Nephron (organoid): ENCODE measurements around the gene TMEM178A.
A peak's percentile ranks its signal among the peaks of the same experiment; 100 is the strongest.
"Not testable (repeated sequence)": the region's sequence is repeated elsewhere in the genome, so short reads cannot be mapped to it uniquely, and the experiment has no call there.

Source experiments
- H3K27ac Mint-ChIP-seq, 3 experiments: 2 replicates each; pipeline ENCODE4 v1.8.0; 2020; ENCODE audit warnings: mixed read lengths in 3 of 3, mild to moderate bottlenecking in 2 of 3, moderate library complexity in 1 of 3
- H3K27me3 Mint-ChIP-seq: 2 replicates; pipeline ENCODE4 v1.8.0; 2021; ENCODE audit warnings: low read depth, mild to moderate bottlenecking, moderate library complexity, mixed read lengths
- H3K36me3 Mint-ChIP-seq: 2 replicates; pipeline ENCODE4 v1.8.0; 2020; ENCODE audit warnings: low read depth, mixed read lengths
- H3K4me1 Mint-ChIP-seq: 2 replicates; pipeline ENCODE4 v1.8.0; 2020; ENCODE audit warnings: mixed read lengths
- H3K4me3 Mint-ChIP-seq, 3 experiments: 2 replicates each; pipeline ENCODE4 v1.8.0; 2020; ENCODE audit warnings: mild to moderate bottlenecking in 3 of 3, mixed read lengths in 3 of 3, moderate library complexity in 2 of 3
- H3K9me3 Mint-ChIP-seq: 2 replicates; pipeline ENCODE4 v1.8.0; 2020; ENCODE audit warnings: mixed read lengths
- TF ChIP-seq, protein P1 (sequence below), 3 experiments: fragments of 200-600 bp; sonication (generic); IDR thresholded peaks; one replicate each; pipeline ENCODE4 v1.5.0; 2021; ENCODE audit warnings: antibody characterized with exemption in 3 of 3; ENCODE audit not compliant: unreplicated experiment in 3 of 3

The TMEM178A gene

DNA sequence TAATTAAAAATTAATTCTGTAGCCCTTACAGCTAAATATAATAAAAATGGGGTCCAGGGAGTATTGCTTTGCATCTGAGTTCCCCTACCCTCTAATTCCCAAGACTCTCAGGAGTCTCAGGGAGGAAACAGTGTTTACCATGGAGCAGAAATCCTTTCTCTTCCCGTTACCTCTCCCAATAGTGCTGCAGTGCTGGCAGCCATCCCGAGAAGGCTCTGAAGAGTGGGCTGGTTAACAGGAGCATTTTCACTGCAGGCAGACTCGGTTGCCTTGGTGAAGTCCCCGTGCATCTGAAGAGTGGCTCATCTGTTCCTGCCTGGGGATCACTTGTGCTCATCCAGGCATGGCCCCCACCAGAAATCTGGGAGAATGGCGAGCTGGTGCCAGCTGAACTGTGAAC is 41.8 kb upstream of the TMEM178A start:
- H3K9me3 Mint-ChIP-seq = no peaks in the 10 kb centered on the region
- H3K4me1 Mint-ChIP-seq = peaks cover 39% of the 10 kb centered on the region
- H3K27me3 Mint-ChIP-seq = no peaks in the 10 kb centered on the region
- peak overlapping the region in 1 of 3 experiments; percentile 14 for H3K27ac Mint-ChIP-seq
- TF ChIP-seq, protein P1, sequence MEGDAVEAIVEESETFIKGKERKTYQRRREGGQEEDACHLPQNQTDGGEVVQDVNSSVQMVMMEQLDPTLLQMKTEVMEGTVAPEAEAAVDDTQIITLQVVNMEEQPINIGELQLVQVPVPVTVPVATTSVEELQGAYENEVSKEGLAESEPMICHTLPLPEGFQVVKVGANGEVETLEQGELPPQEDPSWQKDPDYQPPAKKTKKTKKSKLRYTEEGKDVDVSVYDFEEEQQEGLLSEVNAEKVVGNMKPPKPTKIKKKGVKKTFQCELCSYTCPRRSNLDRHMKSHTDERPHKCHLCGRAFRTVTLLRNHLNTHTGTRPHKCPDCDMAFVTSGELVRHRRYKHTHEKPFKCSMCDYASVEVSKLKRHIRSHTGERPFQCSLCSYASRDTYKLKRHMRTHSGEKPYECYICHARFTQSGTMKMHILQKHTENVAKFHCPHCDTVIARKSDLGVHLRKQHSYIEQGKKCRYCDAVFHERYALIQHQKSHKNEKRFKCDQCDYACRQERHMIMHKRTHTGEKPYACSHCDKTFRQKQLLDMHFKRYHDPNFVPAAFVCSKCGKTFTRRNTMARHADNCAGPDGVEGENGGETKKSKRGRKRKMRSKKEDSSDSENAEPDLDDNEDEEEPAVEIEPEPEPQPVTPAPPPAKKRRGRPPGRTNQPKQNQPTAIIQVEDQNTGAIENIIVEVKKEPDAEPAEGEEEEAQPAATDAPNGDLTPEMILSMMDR (IDR thresholded peaks at IDR 0.05; ENCODE audit: unreplicated experiment in 3 of 3) = no peak
- no peaks in the 10 kb centered on the region for H3K36me3 Mint-ChIP-seq
- no peak overlapping the region for H3K4me3 Mint-ChIP-seq

- H3K27me3 Mint-ChIP-seq = no peaks in the 10 kb centered on the region
Measured at GRCh38 chr2:39625193-39625926, 40.4 kb upstream of the TMEM178A start.

GRCh38 chr2:39625927-39626270 is 39.8 kb upstream of the TMEM178A start:
- peaks cover 32% of the 10 kb centered on the region for H3K4me1 Mint-ChIP-seq
- TF ChIP-seq, protein P1 (IDR thresholded peaks at IDR 0.05; ENCODE audit: unreplicated experiment in 3 of 3) = no peak

More at GRCh38 chr2:39625193-39625926, 40.4 kb upstream of the TMEM178A start:
- Mint-ChIP-seq H3K9me3 (peaks cover 3% of the 10 kb centered on the region), H3K4me1 (peaks cover 34% of the 10 kb centered on the region), H3K4me3 (no peak overlapping the region), H3K36me3 (peaks cover 3% of the 10 kb centered on the region), H3K27ac (peak overlapping the region in 2 of 3 experiments; percentile 1 to 23)
- TF ChIP-seq, protein P1 (IDR thresholded peaks at IDR 0.05; ENCODE audit: unreplicated experiment in 3 of 3) = no peak

DNA sequence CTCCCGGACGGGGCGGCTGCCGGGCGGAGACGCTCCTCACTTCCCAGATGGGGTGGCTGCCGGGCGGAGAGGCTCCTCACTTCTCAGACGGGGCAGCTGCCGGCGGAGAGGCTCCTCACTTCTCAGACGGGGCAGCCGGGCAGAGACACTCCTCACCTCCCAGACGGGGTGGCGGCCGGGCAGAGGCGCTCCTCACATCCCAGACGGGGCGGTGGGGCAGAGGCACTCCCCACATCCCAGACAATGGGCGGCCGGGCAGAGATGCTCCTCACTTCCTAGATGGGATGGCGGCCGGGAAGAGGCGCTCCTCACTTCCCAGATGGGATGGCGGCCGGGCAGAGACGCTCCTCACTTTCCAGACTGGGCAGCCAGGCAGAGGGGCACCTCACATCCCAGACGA is 37.4 kb upstream of the TMEM178A start:
- not testable (repeated sequence) for H3K36me3 Mint-ChIP-seq, H3K27ac Mint-ChIP-seq, H3K9me3 Mint-ChIP-seq, H3K4me3 Mint-ChIP-seq, H3K27me3 Mint-ChIP-seq
- peaks cover 26% of the 10 kb centered on the region for H3K4me1 Mint-ChIP-seq

More at GRCh38 chr2:39625927-39626270, 39.8 kb upstream of the TMEM178A start:
- peaks cover 3% of the 10 kb centered on the region for H3K9me3 Mint-ChIP-seq
- peak overlapping the region; percentile 1 to 77 (median 32) for H3K27ac Mint-ChIP-seq
- no peaks in the 10 kb centered on the region for H3K27me3 Mint-ChIP-seq
- H3K36me3 Mint-ChIP-seq = peaks cover 3% of the 10 kb centered on the region
- no peak overlapping the region for H3K4me3 Mint-ChIP-seq

DNA sequence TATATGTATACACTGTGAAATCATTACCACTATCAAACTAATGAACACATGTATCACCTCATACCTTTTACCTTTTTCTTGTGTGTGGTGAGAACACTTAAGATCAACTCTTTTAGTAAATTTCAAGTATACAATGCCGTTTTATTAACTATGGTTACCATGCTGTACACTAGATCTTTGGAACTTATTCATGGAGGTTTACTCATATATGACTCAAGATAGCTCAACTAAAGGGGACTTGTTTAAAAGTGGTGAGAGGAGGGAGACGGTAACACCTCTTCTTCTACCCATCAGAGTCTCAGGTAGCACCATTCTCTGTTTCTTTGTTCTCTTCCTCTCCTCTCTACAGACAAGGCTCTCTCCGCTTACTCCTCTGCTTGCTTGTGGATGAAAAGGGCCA is 36.1 kb upstream of the TMEM178A start:
- Mint-ChIP-seq H3K36me3 (peaks cover 3% of the 10 kb centered on the region), H3K9me3 (peaks cover 3% of the 10 kb centered on the region), H3K4me1 (peaks cover 17% of the 10 kb centered on the region)

GRCh38 chr2:39631256-39631655 is 34.5 kb upstream of the TMEM178A start:
- Mint-ChIP-seq H3K9me3 (peaks cover 3% of the 10 kb centered on the region), H3K4me3 (no peak overlapping the region), H3K27ac (no peak overlapping the region), H3K27me3 (no peaks in the 10 kb centered on the region), H3K36me3 (peaks cover 3% of the 10 kb centered on the region), H3K4me1 (peaks cover 7% of the 10 kb centered on the region)
- TF ChIP-seq, protein P1 (IDR thresholded peaks at IDR 0.05; ENCODE audit: unreplicated experiment in 3 of 3) = no peak

More for the DNA sequence above, 36.1 kb upstream of the TMEM178A start:
- H3K27ac Mint-ChIP-seq = no peak overlapping the region
- TF ChIP-seq, protein P1 (IDR thresholded peaks at IDR 0.05; ENCODE audit: unreplicated experiment in 3 of 3) = no peak
- no peak overlapping the region for H3K4me3 Mint-ChIP-seq
- H3K27me3 Mint-ChIP-seq = no peaks in the 10 kb centered on the region
